Stimulated activated CD8-positive, alpha-beta memory T cell treated with anti-CD3 and anti-CD28 coated beads, Interleukin-7, amount 100 ng/mL, for 24 hours (primary cell): ENCODE results near the gene VWA8.
"Not testable (repeated sequence)": the region's sequence is repeated elsewhere in the genome, so short reads cannot be mapped to it uniquely, and the experiment has no call there.

Source experiments
- DNase-seq: peaks from one replicate; pipeline ENCODE4 v3.0.0-alpha.2; 2020; ENCODE audit warnings: low read depth

The VWA8 gene

DNA sequence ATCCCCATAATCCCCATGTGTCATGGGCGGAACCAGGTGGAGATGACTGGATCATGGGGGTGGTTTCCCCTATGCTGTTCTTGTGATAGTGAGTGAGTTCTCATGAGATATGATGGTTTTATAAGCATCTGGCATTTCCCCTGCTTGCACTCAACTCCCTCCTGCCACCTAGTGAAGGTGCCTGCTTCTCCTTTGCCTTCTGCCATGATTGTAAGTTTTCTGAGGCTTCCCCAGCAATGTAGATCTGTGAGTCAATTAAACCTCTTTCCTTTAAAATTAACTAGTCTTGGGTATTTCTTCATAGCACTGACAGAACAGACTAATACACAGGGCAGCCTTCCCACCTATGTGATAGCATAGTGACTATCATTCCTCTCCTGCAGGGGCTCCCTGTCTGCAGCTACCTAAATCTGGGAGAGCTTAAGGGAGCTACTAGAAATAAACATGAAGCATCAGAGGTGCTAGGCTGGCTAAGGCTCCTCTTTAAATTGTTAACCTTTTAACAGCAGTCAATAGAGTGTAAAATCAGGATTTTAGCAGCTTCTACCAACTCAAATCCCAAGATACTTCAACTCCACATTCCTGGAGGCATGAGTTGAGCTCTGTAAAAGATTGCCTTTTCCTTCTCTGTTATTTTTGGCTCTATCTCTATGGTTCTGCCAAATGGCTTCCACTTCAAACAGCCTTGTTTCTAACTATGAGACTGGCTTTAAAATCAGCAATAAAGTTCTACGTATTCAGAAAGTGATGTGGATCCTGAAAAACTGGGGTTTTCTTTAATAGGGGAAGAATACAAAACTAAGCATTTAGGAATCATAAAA is 112.3 kb downstream of the VWA8 start:
- DNase-seq = no peak

DNA sequence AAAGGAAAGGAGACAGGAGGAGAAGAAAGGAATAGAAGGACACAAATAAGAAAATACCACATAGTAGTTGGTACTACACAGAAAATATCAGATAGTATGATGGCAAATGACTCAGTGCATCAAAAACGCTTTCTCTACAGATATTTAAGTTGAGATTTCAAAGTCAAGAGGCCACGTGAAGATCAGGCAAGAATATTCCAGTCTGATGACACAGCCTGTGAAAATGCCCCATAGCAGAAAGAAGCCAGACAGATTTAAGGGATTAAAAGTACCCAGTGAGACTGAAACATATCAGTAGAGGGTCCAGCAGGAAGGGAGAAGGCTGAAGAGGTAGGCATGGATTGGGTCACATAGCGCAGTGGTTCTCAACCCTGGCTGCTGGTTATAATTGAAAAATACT is 113.7 kb downstream of the VWA8 start:
- no peak for DNase-seq

DNA sequence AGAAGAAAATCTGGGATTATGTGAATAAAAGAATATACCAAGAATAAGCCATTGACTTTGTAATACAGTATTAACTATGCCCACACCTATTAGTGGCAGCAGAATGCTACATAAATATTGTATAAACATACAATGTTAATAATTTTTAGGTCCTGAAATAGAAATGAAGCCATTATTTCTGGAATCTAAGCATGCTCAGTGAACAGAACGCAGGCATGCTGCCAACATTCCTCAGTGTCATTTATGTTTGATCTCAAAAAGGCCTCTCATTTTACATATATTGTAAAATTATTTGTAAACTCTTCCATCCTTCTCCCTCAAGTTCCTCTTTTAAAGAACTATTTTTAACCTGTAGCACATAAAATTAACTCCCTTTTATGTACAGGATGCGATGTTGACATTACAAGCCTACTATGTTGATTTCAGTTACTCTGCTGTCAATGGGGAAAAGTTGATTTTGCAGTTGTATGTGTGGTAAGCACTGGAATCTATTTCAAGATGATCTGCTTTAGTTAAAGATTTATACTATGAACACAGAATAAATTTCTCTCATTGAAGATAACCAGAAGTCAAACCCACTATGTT is 118.8 kb downstream of the VWA8 start:
- DNase-seq = no peak

DNA sequence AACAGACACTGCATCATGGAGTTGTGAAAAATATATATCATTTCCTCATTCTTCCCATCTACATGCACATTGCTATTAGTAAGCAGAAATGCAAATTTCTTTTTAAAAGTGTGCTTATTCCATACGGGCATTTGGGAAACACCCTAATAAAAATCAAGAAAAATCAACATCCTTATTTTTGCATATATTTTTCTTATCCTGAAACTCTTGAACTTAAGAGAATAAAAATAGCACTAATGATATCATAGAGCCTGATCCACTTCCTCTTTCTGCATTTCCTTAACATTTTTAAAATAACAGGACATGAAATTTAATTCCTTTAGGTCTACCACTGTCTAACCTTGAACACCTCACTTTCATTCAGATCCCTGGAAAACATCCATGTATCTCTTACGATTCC is 123.3 kb downstream of the VWA8 start:
- DNase-seq = no peak

DNA sequence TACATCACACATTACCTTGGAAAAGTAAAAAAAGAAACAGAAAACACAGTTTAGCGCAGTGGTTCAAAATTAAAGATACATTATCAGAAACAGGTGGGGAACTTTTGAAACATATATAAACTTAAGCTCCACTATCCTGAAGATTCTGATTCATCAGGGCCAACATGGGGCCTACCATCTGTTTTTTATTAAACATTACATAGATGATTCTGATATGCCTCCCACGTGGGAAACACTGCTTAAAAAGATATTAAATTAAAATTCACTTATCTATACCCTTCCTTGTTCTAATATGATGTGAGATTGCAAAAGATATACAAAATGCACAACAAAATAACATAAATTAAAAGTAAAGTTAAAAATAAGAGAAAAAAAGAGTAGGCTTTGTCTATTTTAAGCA is 125.0 kb downstream of the VWA8 start:
- DNase-seq = no peak

DNA sequence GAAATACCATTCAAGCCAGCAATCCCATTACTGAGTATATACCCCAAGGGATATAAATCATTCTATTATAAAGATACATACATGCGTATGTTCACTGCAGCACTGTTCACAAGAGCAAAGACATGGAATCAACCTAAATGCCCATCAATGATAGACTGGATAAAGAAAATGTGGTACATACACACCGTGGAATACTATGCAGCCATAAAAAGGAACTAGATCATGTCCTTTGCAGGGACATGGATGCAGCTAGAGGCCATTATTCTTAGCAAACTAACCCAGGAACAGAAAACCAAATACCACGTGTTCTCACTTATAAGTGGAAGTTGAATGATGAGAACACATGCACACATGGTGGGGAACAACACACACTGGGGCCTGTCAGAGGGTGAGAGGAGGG is 126.2 kb downstream of the VWA8 start:
- not testable (repeated sequence) for DNase-seq

DNA sequence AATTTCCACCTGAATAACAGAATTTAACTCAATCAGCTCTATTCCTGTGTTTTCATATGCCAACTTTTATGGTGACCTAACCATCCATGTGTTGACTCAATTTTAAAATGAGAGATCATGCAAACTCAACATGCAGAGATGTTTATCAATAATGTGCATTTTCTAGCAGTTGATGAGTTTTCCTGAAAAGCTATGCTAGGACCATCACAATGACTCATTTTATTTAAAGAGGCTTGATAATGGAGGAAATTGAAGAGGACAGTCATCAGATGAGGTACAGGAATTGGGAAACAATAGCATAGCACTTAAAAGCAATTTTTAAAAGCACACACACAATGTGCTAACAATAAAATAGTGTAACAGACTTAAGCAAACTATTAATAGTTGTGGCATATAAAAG is 127.1 kb downstream of the VWA8 start:
- no peak for DNase-seq

DNA sequence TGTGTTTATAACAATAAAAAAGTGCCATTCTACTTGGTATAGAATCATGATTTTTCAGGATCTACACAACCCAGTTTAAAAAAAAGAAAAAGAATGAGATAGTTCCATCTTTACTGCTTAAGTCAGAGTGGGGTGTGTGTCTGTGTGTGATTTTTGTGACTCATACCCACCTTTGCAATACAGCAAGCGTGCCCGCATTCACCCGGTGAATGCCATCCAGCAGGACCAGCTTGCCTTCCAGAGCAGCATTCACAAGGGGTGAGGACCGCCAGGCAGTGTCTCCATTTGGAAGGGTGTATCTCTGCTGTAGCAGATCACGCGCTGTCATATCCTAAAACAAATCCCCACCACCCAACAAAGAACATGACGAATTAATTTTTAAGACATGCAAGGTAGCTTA is 127.7 kb downstream of the VWA8 start:
- no peak for DNase-seq

DNA sequence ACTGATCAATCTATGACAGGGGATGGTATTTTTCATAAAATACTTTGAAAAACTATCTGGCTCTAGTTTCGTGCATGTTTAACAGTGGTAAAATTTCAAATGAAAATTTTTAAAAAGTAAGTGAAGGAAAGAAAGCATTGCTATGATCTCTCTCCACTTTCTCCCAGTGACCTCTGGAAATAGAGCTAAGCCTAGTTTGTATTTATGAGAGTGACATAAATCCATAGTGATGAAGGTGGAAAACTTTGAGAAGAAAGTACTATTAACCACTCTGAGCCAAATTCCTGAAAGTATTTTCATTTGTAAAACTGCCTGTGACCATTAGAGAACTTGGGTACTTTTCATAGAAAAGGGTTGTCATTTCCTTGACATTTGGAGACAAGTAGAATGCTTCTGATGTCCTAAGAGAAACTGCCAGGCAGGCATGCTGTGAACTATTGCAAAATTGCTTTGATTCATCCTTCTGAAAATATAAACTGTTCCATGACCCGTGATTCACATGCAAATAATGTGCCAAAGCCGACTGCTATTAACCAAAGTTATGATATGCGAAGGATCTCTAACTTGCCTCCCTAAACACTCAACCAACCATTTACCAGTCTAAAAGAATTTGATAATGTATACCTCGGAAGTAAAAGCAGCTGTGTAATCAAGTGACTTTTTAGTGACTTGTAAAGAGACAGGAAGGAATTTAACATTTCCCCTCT is 133.2 kb downstream of the VWA8 start:
- DNase-seq = no peak

DNA sequence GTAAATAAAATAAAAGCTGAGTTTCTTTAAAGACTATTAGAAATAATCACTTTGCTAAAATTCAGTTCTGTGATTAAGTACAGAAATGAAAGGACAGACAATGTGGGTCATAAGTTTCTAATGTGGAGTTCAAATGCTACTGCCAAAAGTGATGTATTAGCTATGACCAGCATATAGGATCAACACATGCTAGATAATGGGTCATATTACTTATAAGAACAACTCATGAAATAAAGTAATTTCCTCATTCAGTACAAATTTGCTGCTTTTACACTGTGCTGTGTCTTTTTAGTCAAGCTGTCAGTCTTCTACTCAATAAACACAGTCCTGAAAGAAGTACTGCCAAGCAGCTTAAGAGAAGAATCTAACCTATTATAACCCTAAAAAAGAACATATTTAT is 135.2 kb downstream of the VWA8 start:
- no peak for DNase-seq

DNA sequence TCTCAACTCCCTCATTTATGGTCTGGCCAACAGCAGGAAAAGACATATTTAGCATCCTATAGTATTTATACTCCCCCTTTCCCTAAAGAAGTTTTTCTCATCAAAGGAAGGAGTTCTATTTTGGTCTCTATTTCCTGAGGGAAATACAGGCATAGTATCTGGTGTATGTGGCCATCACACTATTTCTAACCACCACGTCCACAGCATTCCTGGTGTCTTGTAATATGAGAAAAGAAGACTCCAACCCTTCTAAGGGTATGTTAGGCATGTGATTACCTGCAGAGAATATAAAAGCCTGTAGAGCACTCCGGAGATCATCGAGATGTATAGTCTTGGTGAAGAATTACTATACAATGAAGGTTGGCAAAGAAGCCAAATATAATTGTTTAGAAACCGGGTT is 137.4 kb downstream of the VWA8 start:
- no peak for DNase-seq

DNA sequence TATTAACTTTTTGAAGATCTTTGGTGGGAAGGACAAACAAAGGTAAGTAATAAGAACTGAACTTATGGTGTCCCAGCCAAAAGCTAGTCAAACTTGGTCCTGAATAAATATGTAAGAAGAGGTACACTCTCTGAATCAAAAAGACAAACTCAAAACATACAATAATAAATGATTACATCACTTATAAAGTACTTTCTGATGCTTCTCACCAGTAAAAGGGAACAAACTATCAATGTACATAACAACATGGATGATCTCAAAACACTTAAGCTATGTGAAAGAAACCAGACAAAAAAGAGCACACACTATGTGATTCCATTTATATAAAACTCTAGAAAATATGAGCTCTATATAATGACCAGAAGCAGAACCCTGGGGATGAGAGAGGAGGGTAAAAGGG is 138.3 kb downstream of the VWA8 start:
- DNase-seq = no peak

DNA sequence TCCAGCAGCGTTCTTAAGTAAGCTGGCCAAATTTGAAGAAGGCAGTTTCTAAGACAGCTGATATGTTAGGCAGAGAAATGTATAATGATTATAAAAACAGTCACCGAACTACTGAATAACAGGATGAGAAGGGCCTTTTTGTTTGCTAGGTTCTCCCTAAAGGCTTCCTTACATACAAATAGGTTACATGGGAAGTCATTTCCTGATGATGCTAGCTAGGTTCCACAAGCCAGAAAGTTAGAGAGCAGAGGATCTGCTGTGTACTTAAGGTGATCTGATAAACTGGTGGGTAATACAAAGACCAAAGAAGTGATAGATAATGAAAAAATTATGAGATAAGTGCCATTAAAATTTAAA is 139.7 kb downstream of the VWA8 start:
- no peak for DNase-seq

DNA sequence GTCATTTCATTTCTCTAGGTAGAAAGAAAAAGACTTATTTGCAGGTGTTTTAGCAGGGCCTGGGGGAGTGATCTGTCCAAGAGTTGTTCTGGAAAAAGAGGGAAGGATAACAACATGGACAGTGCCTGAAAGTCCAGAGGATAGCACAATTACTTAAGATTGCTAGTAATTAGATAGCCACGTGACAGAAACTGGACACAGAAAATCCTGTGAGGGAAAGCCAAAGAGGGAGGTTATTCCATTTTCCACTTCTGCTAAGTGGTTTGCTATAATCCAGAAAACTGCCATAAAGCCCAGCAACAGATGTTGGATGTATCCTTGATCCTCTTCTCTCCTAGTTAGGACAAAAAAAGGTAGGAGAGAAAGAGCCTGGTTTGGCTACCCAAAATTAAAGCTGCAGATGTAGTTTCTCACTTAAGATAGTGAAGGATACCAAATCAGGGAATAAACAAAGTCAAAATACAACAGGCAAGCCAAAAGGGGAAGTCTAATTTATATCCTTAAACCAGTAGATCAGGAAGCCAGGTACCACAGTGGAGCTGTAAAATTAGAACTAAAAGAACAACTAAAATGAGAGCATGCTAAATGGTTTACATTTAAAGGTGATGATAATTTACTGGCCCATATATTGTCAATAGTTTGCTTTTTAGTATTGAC is 140.2 kb downstream of the VWA8 start:
- no peak for DNase-seq

DNA sequence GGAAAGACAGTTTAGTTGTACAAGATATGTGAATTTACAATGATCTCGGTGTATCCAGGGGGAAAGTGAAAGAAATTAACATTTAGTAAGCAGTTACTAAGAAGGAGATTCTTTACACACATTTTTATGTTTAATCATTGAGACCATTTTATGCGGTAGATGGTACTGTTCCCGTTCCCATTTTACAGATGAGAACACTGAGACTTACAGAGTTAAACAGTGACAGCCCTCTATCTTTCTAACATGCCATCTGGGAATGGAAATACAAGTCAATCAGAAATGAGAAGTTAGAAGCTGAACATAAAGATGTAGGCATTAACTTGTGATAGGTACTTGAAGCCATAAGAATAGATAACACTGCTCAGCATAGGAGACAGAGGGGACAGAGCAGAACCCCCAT is 144.9 kb downstream of the VWA8 start:
- DNase-seq = no peak

DNA sequence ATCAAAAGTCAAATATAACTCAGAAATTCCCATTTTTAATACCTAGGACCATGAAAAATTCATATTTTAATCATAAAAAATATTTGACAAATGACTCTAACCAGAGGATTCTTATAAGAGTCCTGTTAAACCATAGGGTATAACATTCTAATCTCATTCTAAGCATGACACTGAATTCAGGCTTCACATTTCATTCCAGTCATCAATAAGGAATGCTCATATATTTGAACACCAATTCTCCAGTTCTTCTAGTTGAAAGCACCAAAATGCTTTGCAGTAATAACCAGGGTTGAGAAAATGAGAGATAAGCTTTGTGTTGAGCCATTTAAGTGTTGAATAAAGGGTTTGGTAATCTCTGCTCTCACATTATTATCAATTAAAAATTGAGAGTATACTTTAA is 147.5 kb downstream of the VWA8 start:
- DNase-seq = no peak

DNA sequence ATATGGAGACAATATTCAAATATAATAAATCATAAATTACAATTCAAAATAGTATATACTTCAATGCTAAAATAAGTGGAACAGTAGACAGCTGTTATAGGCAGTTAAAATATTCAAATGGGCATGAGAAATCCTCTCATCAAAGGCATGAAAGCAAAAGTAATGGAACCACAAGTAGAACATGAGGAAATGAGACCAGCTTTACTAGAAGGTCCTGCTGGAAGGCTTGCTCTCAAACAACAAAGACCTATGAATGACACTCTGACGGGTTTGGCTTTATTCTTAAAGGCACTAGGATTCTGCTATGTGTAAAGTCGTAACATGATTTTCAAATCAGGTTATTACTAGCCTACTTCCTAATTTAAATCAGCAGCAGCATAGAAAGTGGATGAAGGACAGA is 148.1 kb downstream of the VWA8 start:
- DNase-seq = no peak

DNA sequence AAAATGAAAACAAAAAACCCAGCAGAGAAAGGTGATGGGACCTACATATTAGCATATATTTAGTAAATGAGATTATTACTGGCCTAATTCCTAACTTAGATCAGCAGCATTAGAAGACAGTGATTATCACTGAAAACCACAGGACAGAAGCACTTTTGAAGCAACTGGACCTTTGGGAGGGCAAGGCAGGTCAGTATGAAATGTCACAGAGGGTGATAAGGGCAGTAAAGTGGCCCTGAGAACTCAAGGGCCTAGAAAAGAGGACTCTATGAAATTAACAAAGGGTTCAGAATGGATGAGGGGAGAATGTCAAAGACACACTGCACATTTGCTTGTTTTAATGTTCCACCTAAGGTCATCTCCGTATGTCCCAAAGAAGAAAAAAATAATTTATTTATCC is 148.7 kb downstream of the VWA8 start:
- no peak for DNase-seq

DNA sequence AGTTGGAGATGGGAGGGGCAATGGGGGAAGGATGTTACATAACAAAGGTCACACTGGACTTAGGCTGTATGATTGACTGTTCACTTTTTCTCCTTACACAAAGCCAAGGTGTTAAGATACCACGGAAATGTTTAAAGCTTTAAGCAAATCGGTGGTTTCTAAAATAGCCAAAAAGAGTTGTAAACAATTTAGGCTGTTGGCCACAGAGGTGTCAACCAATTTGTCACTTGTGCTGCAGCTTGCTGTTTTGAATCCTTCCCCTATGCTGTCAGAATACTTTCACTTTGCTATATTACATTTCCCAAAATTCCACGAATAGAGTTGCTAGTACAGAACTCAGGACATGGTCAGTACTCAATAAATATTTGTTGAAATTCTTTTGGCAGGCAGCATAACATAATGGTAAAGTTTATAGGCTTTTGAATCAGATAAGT is 149.3 kb downstream of the VWA8 start:
- DNase-seq = no peak

DNA sequence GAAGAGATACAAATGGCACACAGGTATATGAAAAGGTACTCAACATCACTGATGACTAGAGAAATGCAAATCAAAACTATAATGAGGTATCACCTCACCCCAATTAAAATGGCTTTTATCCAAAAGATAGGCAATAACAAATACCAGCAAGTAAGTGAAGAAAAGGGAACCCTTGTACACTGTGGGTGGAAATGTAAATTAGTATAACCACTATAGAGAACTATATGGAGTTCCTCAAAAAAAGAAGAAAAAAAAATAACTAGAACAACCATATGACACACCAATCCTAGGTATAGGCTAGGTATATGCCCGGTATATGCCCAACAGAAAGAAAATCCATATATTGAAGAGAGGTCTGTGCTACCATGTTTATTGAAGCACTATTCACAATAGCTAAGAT is 150.9 kb downstream of the VWA8 start:
- no peak for DNase-seq

DNA sequence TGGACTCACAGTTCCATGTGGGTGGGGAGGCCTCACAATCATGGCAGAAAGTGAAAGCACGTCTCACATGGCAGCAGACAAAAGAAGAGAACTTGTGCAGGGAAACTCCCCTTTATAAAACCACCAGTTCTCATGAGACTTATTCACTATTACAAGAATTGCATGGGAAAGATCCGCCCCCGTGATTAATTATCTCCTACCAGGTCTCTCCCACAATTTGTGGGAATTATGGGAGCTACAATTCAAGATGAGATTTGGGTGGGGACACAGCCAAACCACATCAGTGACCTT is 157.5 kb downstream of the VWA8 start:
- DNase-seq = not testable (repeated sequence)

DNA sequence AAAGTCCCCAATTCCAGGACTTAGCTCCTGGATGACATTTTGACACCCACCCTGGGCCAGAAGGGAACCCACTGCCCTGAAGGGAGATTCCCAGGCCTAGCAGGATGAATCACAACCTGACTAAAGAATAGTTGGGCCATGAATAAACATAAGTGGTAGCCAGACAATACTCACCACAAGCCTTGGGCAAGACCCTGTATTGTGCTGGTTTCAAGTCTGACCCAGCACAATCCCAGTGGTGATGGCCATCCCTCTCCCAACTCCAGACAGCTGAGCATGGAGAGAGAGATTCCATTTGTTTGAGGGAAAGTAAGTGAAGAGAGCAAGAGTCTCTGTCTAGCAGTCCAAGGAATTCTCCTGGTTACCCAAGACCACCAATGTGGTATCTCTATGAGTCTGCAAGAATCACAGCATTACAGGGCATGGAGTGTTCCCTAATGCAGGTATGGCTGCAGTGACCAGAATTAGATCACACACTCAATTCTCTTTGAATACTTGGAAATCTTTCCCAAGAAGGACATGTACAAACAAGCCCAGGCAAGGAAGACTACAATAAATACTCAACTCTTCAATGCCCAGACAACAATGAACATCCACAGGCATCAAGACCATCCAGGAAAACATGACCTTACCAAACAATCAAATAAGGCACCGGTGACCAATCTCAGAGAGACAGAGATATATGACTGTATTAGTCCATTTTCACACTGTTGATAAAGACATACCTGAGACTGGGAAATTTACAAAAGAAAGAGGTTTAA is 158.0 kb downstream of the VWA8 start:
- no peak for DNase-seq
